Subcutaneous abdominal adipose tissue (tissue), 5 donors: ENCODE measurements around the gene SRA1.
"Not testable (repeated sequence)": the region's sequence is repeated elsewhere in the genome, so short reads cannot be mapped to it uniquely, and the experiment has no call there.

Experiments used
- H3K27ac ChIP-seq: one replicate; pipeline ENCODE4 v1.7.0; 2013; ENCODE audit warnings: low read depth, mild to moderate bottlenecking, inconsistent platforms, low read length, moderate library complexity
- H3K27me3 ChIP-seq, 5 donors: one replicate each; pipeline ENCODE4 v1.7.0; 2013; ENCODE audit warnings: low read length in 5 of 5, inconsistent platforms in 1 of 5; ENCODE audit not compliant: control insufficient read depth in 5 of 5, insufficient read depth in 4 of 5
- H3K36me3 ChIP-seq, 5 donors: one replicate each; pipeline ENCODE4 v1.7.0; 2013; ENCODE audit warnings: low read length in 5 of 5; ENCODE audit not compliant: control insufficient read depth in 5 of 5, insufficient read depth in 5 of 5
- H3K4me1 ChIP-seq, 5 donors: one replicate each; pipeline ENCODE4 v1.7.0; 2013; ENCODE audit warnings: low read length in 5 of 5, mild to moderate bottlenecking in 3 of 5, moderate library complexity in 1 of 5; ENCODE audit not compliant: control insufficient read depth in 5 of 5, insufficient read depth in 5 of 5
- H3K4me3 ChIP-seq, 5 donors: one replicate each; pipeline ENCODE4 v1.7.0; 2013; ENCODE audit warnings: low read length in 5 of 5, low read depth in 1 of 5
- H3K9ac ChIP-seq, 5 donors: one replicate each; pipeline ENCODE4 v1.7.0; 2013; ENCODE audit warnings: low read length in 5 of 5, mild to moderate bottlenecking in 4 of 5, moderate library complexity in 3 of 5
- H3K9me3 ChIP-seq, 5 donors: one replicate each; pipeline ENCODE4 v1.7.0; 2013; ENCODE audit warnings: low read length in 5 of 5; ENCODE audit not compliant: control insufficient read depth in 5 of 5
- donor health status: healthy.
- donor health status: healthy.
- donor health status: healthy.
- donor health status: healthy.
- donor health status: healthy.

SRA1 gene

DNA sequence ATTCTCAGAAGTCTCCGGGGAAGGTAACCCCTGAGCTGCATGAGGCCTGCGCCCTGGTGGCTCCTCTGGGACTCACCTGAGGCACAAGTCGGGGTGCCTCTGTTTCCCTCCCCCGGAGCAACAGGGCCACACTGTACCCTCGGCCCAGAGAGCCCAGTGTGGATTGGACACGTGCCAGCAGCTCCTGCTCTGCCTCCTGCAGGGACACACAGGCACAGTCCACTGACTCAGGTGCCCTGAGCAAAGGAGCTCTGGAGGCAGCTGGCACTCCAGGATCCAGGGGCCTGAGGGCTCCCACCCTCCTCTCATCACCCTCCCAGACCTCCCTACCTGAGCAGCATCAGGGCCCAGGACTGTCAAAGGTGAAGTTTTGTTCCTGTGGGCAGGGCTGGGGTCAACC lies 36.9 kb upstream of the SRA1 start:
- Histone ChIP-seq H3K36me3 (no peaks in the 10 kb centered on the region), H3K9me3 (no peaks in the 10 kb centered on the region), H3K27me3 (no peaks in the 10 kb centered on the region), H3K4me1 (peaks cover 2 to 53% (median 24%) of the 10 kb centered on the region in 5 donors), H3K4me3 (no peak overlapping the region), H3K9ac (no peak overlapping the region), H3K27ac (no peak overlapping the region)

DNA sequence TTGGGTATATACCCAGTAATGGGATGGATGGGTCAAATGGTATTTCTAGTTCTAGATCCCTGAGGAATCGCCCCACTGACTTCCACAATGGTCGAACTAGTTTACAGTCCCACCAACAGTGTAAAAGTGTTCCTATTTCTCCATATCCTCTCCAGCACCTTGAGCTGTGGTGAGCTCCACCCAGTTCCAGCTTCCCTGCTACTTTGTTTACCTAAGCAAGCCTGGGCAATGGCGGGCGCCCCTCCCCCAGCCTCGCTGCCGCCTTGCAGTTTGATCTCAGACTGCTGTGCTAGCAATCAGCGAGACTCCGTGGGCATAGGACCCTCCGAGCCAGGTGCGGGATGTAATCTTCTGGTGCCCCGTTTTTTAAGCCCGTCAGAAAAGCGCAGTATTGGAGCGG lies 35.8 kb upstream of the SRA1 start:
- not testable (repeated sequence) for H3K9ac ChIP-seq, H3K36me3 ChIP-seq, H3K27me3 ChIP-seq, H3K9me3 ChIP-seq, H3K27ac ChIP-seq, H3K4me3 ChIP-seq
- H3K4me1 ChIP-seq, result peaks cover 2 to 62% (median 27%) of the 10 kb centered on the region in 5 donors

DNA sequence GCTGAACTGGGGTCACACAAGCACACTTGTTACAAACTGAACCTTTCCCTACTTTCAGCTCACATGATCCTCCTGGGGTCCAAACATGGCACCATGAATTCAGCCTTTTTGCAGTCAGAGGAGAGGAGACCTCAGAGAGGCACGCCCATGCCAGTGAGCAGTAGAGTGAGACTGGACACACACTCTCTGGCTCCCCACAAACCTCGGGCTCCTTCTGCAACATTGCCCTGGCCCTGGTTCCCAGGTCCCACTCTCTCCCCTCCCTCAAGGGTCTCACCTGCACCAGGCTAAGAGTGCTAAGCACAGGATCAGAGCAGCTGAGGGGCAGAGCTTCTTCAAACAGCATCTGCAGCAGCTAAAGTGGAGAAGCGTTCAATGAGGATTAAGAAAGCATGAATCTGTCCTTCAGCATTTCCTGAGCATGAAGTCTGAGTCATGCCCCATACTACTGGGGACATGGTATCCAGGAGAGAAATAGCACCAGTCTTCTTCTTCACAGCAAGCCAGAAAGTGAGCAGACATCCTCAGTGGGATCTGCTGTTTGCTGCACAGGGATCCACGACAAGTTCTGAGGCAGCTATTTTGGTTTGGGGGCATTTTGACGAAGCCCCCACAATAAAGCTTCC lies 34.6 kb upstream of the SRA1 start:
- no peaks in the 10 kb centered on the region for H3K9me3 ChIP-seq
- H3K27ac ChIP-seq, result no peak overlapping the region
- no peaks in the 10 kb centered on the region for H3K27me3 ChIP-seq
- no peaks in the 10 kb centered on the region for H3K36me3 ChIP-seq
- peak overlapping the region in 1 of 5 donors; percentile 5 for H3K4me3 ChIP-seq
- peaks cover 2 to 62% (median 27%) of the 10 kb centered on the region in 5 donors for H3K4me1 ChIP-seq
- H3K9ac ChIP-seq, result no peak overlapping the region

DNA sequence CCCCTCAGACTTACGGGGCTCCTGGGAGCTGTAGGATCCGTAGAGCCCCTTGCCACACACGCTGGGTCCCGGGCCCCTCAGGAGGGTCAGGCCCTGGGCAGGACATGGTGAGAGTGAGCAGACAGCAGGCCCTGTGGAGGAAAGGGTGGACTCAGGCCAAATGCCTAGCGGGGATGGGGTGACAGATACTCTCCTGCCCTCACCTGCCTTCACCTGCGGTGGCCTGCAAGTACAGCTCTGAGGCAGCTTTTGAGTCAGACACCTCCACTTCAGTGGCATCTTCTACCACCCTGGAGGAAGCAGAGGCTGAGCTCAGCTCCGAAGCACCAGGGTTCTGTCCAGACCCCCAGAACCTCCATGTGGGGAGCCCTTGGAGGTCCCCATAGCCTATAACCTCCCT lies 33.6 kb upstream of the SRA1 start:
- no peaks in the 10 kb centered on the region for H3K9me3 ChIP-seq
- peaks cover 2 to 52% (median 19%) of the 10 kb centered on the region in 5 donors for H3K4me1 ChIP-seq
- H3K4me3 ChIP-seq, result no peak overlapping the region
- peak overlapping the region in 1 of 5 donors; percentile 17 for H3K9ac ChIP-seq
- no peaks in the 10 kb centered on the region for H3K27me3 ChIP-seq
- H3K27ac ChIP-seq, result no peak overlapping the region
- H3K36me3 ChIP-seq, result no peaks in the 10 kb centered on the region

DNA sequence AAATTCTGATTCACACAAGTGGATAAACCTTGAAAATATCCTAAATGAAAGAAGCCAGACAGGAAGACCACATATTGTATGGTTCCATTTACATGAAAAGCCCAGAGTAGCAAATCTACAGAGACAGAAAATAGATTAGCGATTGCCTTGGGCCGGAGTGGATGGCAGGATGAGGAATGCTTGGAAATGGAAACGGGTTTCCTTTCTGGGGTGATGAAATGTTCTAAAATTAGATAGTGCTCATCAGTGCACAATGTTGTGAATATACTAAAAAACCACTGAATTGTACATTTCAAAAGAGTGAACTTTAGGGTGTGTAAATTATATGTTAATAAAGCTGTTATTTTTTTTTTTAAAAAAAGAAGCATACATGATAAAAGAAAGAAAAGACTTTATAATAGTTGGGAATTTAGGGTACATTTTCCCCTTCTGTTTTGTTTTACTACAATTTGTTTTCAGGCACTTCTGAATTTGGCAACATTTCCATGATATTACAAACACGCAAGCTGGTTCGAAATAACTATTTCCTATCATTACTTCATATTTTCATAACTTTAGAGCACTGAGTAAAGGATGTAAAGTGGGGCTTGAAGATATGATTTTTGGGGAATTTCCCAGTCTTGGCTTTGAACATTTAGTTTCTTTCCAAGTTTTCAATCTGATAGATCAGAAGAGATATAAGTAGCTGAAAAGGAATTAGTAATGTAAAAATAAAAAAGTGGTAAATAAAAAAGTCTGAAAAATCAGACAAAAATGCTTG lies 31.2 kb upstream of the SRA1 start:
- Histone ChIP-seq H3K9me3 (no peaks in the 10 kb centered on the region), H3K4me1 (peaks cover 0 to 34% (median 14%) of the 10 kb centered on the region in 5 donors), H3K4me3 (no peak overlapping the region), H3K27ac (peak overlapping the region; percentile 85), H3K36me3 (no peaks in the 10 kb centered on the region), H3K27me3 (no peaks in the 10 kb centered on the region), H3K9ac (peak overlapping the region in 3 of 5 donors; percentile 12 to 54 (median 14))

DNA sequence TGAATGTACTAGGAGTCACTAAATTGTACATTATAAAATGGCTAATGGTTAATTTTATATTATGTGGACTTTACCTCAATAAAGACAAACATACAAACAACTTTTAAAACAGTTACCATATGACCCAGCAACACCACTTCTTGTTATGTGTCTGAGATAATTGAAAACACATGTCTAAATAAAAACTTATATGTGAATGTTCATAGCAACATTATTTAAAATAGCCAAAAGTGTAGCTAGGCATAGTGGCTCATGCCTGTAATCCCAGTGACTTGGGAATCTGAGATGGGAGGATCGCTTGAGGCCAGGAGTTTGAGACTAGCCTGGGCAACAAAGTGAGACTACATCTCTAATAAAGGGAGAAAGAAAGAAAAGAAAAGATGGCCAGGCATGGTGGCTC lies 30.2 kb upstream of the SRA1 start:
- H3K9ac ChIP-seq, result no peak overlapping the region
- no peak overlapping the region for H3K27ac ChIP-seq
- H3K36me3 ChIP-seq, result no peaks in the 10 kb centered on the region
- H3K9me3 ChIP-seq, result peaks cover 0 to 3% (median 0%) of the 10 kb centered on the region in 5 donors
- H3K4me3 ChIP-seq, result no peak overlapping the region
- H3K27me3 ChIP-seq, result no peaks in the 10 kb centered on the region
- H3K4me1 ChIP-seq, result peaks cover 0 to 34% (median 14%) of the 10 kb centered on the region in 5 donors

DNA sequence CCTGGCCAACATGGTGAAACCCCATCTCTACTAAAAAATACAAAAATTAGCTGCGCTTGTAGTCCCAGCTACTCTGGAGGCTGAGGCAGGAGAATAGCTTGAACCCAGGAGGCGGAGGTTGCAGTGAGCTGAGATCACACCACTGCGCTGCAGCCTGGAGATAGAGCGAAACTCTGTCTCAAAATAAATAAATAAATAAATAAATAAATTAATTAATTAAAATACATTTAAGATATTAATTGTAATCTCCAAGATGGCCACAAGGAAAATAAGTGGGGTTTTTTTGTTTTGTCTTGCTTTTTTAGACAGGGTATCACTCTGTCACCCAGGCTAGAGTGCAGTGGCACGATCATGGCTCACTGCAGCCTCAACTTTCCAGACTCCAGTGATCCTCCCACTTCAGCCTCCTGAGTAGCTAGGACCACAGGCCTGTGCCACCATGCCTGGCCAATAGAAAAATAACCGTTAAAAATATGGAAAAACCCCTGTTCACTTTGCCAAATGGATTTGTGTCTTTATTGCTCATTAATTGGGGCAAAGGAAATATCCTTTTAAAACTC lies 22.0 kb upstream of the SRA1 start:
- H3K27ac ChIP-seq, H3K36me3 ChIP-seq, H3K27me3 ChIP-seq: not testable (repeated sequence)

DNA sequence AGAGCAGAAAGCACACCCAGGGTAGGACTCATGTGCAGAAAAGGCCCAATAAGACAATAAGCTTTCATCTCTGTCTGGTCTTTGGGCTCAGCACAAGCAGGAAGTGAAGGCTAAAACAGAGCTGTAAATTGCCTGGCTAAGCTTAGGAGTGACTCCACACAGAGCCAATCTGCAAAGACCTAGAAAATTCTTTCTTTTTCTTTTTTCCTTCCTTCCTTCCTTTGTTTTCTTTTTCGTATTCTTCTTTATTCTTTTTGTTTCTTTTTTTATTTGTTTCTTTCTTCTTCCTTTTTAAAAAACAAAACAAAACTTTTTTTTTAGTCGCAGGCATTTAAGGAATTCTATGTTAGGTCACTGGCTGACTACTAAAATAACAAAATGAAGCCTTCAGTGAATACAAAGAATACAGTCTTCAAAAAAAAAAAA lies 19.5 kb upstream of the SRA1 start:
- Histone ChIP-seq H3K4me3 (no peak overlapping the region), H3K27ac (no peak overlapping the region), H3K4me1 (peaks cover 0 to 14% (median 8%) of the 10 kb centered on the region in 5 donors), H3K9me3 (no peaks in the 10 kb centered on the region), H3K36me3 (no peaks in the 10 kb centered on the region), H3K9ac (no peak overlapping the region), H3K27me3 (no peaks in the 10 kb centered on the region)

More for the DNA sequence above, 22.0 kb upstream of the SRA1 start:
- not testable (repeated sequence) for H3K9me3 ChIP-seq, H3K9ac ChIP-seq, H3K4me3 ChIP-seq
- H3K4me1 ChIP-seq, result peaks cover 0 to 10% (median 8%) of the 10 kb centered on the region in 5 donors

DNA sequence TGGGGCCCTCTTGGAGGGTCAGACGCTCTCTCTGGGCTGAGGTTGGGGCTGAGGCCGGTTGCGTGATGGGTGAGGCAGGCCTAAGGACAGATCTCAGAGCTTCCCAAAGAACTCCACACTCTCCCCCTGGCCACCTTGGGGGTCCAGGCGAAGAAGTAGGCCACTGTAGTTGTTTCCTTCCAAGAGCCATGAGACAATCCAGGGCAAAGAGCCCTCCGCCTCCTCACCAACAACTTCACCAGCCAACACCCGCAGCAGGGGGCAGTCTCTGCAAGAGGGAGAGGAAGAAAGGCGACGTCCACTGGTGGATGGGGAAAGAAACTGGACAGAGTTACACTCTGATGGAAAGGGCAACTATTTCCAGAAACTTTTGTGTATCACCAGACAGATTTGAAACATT lies 18.0 kb upstream of the SRA1 start:
- H3K9me3 ChIP-seq, result no peaks in the 10 kb centered on the region
- H3K27ac ChIP-seq, result peak overlapping the region; percentile 85
- peaks cover 0 to 25% (median 16%) of the 10 kb centered on the region in 5 donors for H3K4me1 ChIP-seq
- H3K4me3 ChIP-seq, result no peak overlapping the region
- peaks cover 0 to 1% (median 0%) of the 10 kb centered on the region in 5 donors for H3K36me3 ChIP-seq
- no peaks in the 10 kb centered on the region for H3K27me3 ChIP-seq
- peak overlapping the region in 1 of 5 donors; percentile 6 for H3K9ac ChIP-seq

DNA sequence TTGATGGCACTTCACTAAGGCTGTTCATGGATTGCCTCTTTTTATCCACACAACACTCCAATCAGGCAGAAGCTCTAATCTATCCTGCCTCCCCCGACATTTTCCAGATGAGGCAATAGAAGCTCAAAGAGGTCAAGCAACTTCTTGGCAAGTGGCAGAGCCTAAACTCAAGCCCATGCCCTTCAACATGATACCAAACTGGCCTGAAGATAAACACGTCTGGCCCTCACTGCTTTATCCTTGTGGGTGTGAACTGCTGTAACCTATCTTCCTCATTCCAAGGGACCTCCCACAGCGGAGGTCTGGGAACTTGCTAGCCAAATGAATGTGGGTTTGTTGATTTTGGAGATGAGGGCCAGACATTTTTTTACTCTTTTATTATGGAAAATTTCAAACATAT lies 16.9 kb upstream of the SRA1 start:
- no peaks in the 10 kb centered on the region for H3K9me3 ChIP-seq
- peaks cover 0 to 35% (median 23%) of the 10 kb centered on the region in 5 donors for H3K4me1 ChIP-seq
- H3K27ac ChIP-seq, result no peak overlapping the region
- H3K27me3 ChIP-seq, result no peaks in the 10 kb centered on the region
- peaks cover 0 to 4% (median 0%) of the 10 kb centered on the region in 5 donors for H3K36me3 ChIP-seq
- H3K9ac ChIP-seq, result no peak overlapping the region
- no peak overlapping the region for H3K4me3 ChIP-seq
